Measurements from ENCODE around the gene KANK3. TPM values are rescaled to one million over a fixed set of nuclear protein-coding genes. Genes with fewer than 3 reads are reported as not detected.

Gene KANK3
- total and polyA plus RNA-seq, 2 of the 8 experiments (the other 6 are each of a cell fraction or from before 2014, with no cell fraction given), result 2.5 to 4.2 TPM

- TF ChIP-seq RFX5 (IDR thresholded peaks at IDR 0.05; ENCODE audit: borderline replicate concordance, low read depth, low read length) (no peak), MAX (IDR thresholded peaks at IDR 0.05) (peak; percentile 66), EGR1 (IDR thresholded peaks at IDR 0.05; ENCODE audit: borderline replicate concordance, low read depth, low read length) (peak; percentile 52; the same call in 1 of the 2 replicates), FOSL1 (IDR thresholded peaks at IDR 0.05; ENCODE audit: insufficient read depth, low read depth, low read length) (no peak), CHD1 (IDR thresholded peaks at IDR 0.05; ENCODE audit: low read depth, low read length) (no peak), TAF7 (optimal IDR thresholded peaks at IDR 0.05; ENCODE audit: borderline replicate concordance, low read depth, low read length) (no peak), RNF2 (IDR thresholded peaks at IDR 0.05; ENCODE audit: borderline replicate concordance, low read depth, low read length, missing control alignments, poor library complexity, severe bottlenecking) (no peak), YY1 (IDR thresholded peaks at IDR 0.05; ENCODE audit: low read depth, low read length) (no peak), CHD2 (IDR thresholded peaks at IDR 0.05; ENCODE audit: low read length) (no peak), CTCF (IDR thresholded peaks at IDR 0.05; ENCODE audit: control extremely low read depth in 1 of 3, insufficient read depth in 1 of 3, low read depth in 1 of 3, low read length in 3 of 3) (peak in 1 of 3 experiments; percentile 11; a peak in 1 of 4 replicates), JUND (IDR thresholded peaks at IDR 0.05; ENCODE audit: low read length) (no peak), HDAC6 (IDR thresholded peaks at IDR 0.05; ENCODE audit: low read depth, low read length) (no peak), ATF2 (IDR thresholded peaks at IDR 0.05; ENCODE audit: low read length) (no peak), USF2 (IDR thresholded peaks at IDR 0.05; ENCODE audit: low read length) (no peak), HDAC2 (IDR thresholded peaks at IDR 0.05; ENCODE audit: borderline replicate concordance in 1 of 2, low read depth in 2 of 2, low read length in 2 of 2) (no peak; a peak in 1 of 4 replicates), TAF1 (IDR thresholded peaks at IDR 0.05; ENCODE audit: low read depth, low read length) (0 out of 2 replicates have a peak, but pooled peaks have one; percentile 38)
Measured at GRCh38 chr19:8363803-8364771, 21.0 kb upstream of the KANK3 start, which contains the start of gene ANGPTL4 (continued).
